GM19238 (cell line): ENCODE measurements around the gene SLC2A14.
"Not testable (repeated sequence)": the region's sequence is repeated elsewhere in the genome, so short reads cannot be mapped to it uniquely, and the experiment has no call there.

Source experiments
- DNase-seq: peaks from one replicate; pipeline ENCODE4 v3.0.0; 2011; ENCODE audit warnings: low spot score; ENCODE audit not compliant: insufficient read length

Gene SLC2A14

DNA sequence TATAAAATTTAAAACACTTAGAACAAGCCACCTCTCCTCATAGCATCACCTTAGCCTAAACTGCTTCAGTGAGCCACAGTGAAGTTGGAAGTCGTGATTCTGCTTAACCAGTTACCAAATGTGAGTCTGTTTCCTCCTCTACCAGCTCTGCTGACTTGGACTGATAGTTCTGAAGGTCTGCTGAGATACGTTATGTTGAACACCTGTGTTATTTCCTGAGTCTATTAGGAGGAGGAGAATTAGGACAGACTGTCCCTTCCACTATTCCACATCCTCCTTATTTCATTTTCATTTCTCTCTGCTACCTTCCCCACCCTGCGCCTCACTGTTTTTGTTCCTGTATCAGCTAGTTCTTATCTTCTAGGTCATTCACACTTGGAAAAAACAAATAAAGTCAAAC is 2.4 kb downstream of the SLC2A14 start:
- no peak for DNase-seq

DNA sequence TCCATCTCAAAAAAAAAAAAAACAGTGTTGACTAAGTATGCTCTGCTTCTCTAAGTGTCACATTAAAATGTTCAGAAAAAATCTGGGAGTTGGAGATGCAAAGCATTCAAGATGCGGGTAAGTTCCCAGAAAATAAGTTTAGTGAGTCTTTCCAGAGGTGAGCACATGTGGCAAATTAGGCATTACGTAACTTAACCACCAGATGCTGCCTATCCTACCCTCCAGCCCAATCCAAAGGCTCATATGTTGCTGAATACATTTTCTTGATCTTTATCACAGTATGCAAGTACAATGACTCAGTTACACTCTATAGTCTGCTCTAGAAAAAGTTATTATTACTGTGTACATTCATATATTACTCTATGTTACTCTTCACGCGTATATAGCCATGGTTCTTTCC is 3.6 kb downstream of the SLC2A14 start:
- DNase-seq, result no peak

DNA sequence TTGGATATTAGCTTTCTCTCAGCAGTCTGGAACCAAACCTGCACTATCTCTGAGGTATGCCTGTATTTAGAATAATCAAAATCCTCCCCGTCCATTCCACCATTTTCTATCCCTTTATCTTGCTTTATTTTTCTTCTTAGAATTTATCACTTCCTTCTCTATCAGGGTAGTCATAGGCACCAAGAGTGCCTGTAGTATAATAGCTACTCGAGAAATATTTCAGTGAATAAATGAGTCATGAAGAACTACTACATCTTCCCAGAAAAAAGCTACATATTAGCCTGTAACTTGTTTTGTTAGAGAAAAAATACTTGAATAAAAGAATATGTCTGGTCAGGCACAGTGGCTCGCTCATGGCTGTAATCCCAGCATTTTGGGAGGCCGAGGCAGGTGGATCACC is 4.3 kb downstream of the SLC2A14 start:
- DNase-seq, result no peak

- DNase-seq, result no peak
Observed at GRCh38 chr12:7864601-7865150, 8.0 kb downstream of the SLC2A14 start.

GRCh38 chr12:7862814-7863348 is 9.8 kb downstream of the SLC2A14 start:
- DNase-seq, result not testable (repeated sequence)

- not testable (repeated sequence) for DNase-seq
Observed at GRCh38 chr12:7862301-7862700, 10.4 kb downstream of the SLC2A14 start.

- no peak for DNase-seq
Observed at GRCh38 chr12:7859552-7859951, 13.2 kb downstream of the SLC2A14 start.

DNA sequence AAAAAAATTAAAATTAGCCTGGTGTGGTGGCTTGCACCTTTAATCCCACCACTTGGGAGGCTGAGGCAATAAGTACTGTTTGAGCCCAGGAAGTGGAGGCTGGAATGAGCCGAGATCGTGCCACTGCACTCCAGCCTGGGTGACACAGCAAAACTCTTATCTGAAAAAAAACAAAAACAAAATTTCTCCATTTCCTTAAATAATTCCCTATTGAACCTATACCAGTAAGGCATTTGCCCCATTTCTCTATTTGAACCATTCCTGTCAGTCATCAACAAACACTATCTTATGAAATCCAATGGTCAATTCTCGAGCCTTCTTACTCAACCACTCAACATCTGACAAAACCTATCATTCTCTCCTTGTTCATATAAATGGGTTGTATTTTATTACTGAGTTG is 14.7 kb downstream of the SLC2A14 start:
- no peak for DNase-seq

GRCh38 chr12:7856516-7856915 is 16.2 kb downstream of the SLC2A14 start:
- DNase-seq, result no peak

DNA sequence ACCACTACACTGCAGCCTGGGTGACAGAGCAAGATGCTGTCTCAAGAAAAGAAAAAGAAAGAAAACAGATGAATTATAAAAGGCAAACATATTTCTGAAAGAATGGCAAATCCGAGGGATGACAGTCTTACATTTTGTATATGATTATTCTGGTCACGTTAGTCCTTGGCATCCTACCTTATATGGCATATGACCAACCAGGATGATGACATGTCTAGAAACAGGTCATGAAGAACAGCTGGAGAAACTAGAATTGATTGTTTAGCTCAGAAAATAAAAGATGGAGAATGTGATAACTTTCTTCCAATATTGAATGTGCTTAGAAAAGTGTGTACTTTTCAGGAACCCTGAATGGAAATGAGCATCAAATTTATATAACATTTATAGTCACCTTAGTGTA is 19.2 kb downstream of the SLC2A14 start:
- DNase-seq, result no peak

DNA sequence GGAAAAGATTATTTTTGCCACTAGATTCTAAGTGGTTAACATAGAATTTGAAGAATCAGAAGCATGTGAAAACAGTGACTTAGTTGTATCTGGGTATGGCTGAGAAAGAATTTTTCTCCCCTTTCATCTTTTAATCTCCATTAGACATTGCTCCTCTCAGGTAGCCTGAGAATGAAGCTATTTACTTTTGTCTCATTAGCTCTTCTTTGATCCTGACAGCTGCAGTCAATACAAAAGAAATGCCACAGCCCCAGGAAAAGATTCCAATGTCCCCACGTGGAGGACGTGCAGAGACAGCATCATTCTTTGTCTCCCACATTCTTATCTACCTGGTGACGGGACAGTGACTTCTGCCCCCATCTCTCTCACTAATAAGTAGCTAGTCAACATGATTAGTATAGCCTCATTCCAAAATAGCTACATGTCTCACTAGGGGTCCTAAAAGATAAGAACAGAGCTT is 21.1 kb downstream of the SLC2A14 start:
- not testable (repeated sequence) for DNase-seq

DNA sequence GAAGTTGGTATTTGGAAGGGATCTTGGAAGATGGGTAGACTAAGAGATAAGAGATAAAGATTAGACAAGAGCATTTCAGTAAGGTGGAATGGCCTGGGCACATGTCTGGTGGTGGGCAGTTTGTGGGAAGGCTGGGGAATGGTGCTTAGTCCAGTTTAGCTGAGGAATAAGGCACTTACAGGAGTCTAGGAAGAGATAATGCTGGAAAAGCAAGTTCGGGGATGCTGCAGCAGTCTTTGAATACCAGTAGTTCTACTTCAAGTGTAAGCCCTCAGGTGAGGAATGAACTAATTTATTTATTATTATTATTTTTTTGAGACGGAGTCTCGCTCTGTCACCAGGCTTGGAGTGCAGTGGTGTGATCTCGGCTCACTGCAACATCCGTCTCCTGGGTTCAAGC is 22.6 kb downstream of the SLC2A14 start:
- not testable (repeated sequence) for DNase-seq

DNA sequence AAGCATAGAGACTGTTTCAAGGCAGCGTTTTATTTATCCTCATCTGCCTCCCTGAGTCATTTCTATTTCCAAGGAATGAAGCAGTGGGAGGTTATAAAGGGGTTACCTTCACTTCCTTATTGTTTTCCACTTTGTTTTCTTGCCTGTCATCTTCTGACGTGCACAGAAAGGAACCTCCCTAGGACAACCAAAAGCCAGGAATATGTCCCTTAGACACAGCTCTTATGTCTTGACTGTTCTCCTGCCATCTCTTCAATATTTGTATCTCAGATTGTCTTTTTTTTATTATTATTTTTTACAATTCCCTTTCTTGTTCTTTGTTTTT is 24.7 kb downstream of the SLC2A14 start:
- DNase-seq, result not testable (repeated sequence)

- DNase-seq, result not testable (repeated sequence)
Observed at GRCh38 chr12:7847226-7848097, 25.3 kb downstream of the SLC2A14 start.

- DNase-seq, result no peak
Observed at GRCh38 chr12:7844116-7844515, 28.6 kb downstream of the SLC2A14 start.

- not testable (repeated sequence) for DNase-seq
Observed at GRCh38 chr12:7843583-7843982, 29.1 kb downstream of the SLC2A14 start.

DNA sequence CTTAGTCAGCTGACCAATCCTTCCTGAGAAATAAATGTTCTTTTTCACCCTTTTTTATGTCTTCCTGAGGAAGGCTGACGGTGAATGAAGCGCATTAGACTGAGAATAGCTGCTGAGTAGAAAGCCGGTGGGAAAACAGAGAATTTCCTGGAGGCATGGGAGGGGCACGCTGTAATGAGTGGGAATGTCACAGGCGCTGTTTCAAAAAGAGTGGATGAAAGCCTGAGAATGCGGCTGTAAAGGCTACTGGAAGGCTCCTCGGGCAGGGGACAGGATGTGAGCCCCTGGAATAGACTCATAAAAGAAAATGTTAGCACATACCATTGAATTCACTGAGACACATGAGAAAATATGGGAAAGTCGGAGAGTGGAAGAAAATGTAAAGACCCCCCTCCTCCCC is 29.6 kb downstream of the SLC2A14 start:
- not testable (repeated sequence) for DNase-seq

DNA sequence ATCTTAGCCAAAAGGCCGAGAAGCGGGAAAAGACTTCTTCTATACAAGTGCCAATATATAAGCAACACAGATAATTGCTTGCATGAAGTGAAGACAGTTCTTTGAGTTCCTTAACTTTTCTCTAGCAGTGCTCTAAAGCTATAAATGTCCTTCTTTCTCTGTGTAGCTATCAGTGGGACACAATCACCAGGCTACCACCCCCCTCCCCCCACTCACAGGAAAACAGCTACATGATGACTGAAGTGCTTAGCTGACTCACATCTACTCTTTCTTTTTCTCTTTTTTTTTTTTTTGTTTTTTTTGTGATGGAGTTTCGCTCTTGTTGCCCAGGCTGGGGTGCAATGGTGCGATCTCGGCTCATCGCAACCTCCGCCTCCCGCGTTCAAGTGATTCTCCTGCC is 30.3 kb downstream of the SLC2A14 start:
- DNase-seq, result not testable (repeated sequence)

- DNase-seq, result not testable (repeated sequence)
Observed at GRCh38 chr12:7839848-7840247, 32.9 kb downstream of the SLC2A14 start.

DNA sequence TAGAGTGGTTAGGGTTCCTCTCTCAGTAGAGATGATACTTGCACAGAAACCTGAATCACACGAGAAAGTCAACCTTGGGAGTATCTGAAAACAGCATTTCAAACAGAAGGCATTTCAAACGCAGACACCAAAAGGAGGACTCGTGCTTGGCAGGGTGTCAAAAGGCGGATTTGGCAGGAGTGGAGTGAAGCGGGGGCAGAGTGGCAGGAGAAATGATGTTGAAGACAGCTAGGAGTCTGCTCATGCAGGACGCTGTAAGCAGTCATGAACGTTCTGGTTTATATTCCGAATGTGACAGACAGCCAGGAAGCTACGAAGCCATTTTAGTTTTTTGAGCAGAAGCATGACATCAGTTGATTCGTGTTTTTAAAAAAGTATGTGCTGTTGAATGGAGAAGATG is 33.5 kb downstream of the SLC2A14 start:
- DNase-seq, result not testable (repeated sequence)

- no peak for DNase-seq
Observed at GRCh38 chr12:7837366-7837765, 35.3 kb downstream of the SLC2A14 start.

- DNase-seq, result no peak
Observed at GRCh38 chr12:7835766-7836165, 36.9 kb downstream of the SLC2A14 start.

- no peak for DNase-seq
Observed at GRCh38 chr12:7835116-7835515, 37.6 kb downstream of the SLC2A14 start.
